ENCODE results near the gene CCDC93. TPM values are rescaled to one million over a fixed set of nuclear protein-coding genes. Genes with fewer than 3 reads are reported as not detected.

CCDC93 gene
- total RNA-seq, 1 donor, result 40.5 TPM

GRCh38 chr2:117936871-117937428, 76.9 kb downstream of the CCDC93 start:
- H4K20me1 ChIP-seq (ENCODE audit: insufficient read depth, low read length), result no peaks in the 10 kb centered on the region
- no peak overlapping the region for H3K4me3 ChIP-seq (ENCODE audit: insufficient read depth, low read length)
- H3K9me3 ChIP-seq (ENCODE audit: low read depth, low read length), result no peaks in the 10 kb centered on the region
- H3K79me2 ChIP-seq (ENCODE audit: insufficient read depth, low read length), result no peaks in the 10 kb centered on the region
- no peak for DNase-seq (ENCODE audit: insufficient read length, low spot score, missing footprints)
- peaks cover 94% of the 10 kb centered on the region for H3K36me3 ChIP-seq (ENCODE audit: insufficient read depth, low read length)
- H3K27me3 ChIP-seq (ENCODE audit: insufficient read depth, low read length), result no peaks in the 10 kb centered on the region
- no peak overlapping the region for H2AFZ ChIP-seq (ENCODE audit: low read length)
- H3K4me1 ChIP-seq (ENCODE audit: insufficient read depth, low read length), result no peaks in the 10 kb centered on the region
- no peak overlapping the region for H3K27ac ChIP-seq (ENCODE audit: low read depth, low read length)
- H3K4me2 ChIP-seq (ENCODE audit: insufficient read depth, low read length), result no peak overlapping the region
- no peak for TF ChIP-seq CTCF (IDR thresholded peaks at IDR 0.05; ENCODE audit: extremely low read depth, low read depth, low read length)

- Histone ChIP-seq H3K4me2 (ENCODE audit: insufficient read depth, low read length) (no peak overlapping the region), H3K36me3 (ENCODE audit: insufficient read depth, low read length) (peaks cover 98% of the 10 kb centered on the region), H3K27ac (ENCODE audit: low read depth, low read length) (no peak overlapping the region), H2AFZ (ENCODE audit: low read length) (no peak overlapping the region), H3K79me2 (ENCODE audit: insufficient read depth, low read length) (no peaks in the 10 kb centered on the region), H4K20me1 (ENCODE audit: insufficient read depth, low read length) (no peaks in the 10 kb centered on the region), H3K4me1 (ENCODE audit: insufficient read depth, low read length) (no peaks in the 10 kb centered on the region), H3K4me3 (ENCODE audit: insufficient read depth, low read length) (no peak overlapping the region), H3K27me3 (ENCODE audit: insufficient read depth, low read length) (no peaks in the 10 kb centered on the region), H3K9me3 (ENCODE audit: low read depth, low read length) (no peaks in the 10 kb centered on the region)
- TF ChIP-seq CTCF (IDR thresholded peaks at IDR 0.05; ENCODE audit: extremely low read depth, low read depth, low read length), result no peak
- DNase-seq (ENCODE audit: insufficient read length, low spot score, missing footprints), result no peak
Observed at GRCh38 chr2:117935954-117936353, 77.9 kb downstream of the CCDC93 start.

- Histone ChIP-seq H3K36me3 (ENCODE audit: insufficient read depth, low read length) (peaks cover 98% of the 10 kb centered on the region), H4K20me1 (ENCODE audit: insufficient read depth, low read length) (no peaks in the 10 kb centered on the region), H2AFZ (ENCODE audit: low read length) (no peak overlapping the region), H3K4me1 (ENCODE audit: insufficient read depth, low read length) (no peaks in the 10 kb centered on the region), H3K79me2 (ENCODE audit: insufficient read depth, low read length) (no peaks in the 10 kb centered on the region), H3K27ac (ENCODE audit: low read depth, low read length) (no peak overlapping the region), H3K4me3 (ENCODE audit: insufficient read depth, low read length) (no peak overlapping the region), H3K9me3 (ENCODE audit: low read depth, low read length) (no peaks in the 10 kb centered on the region), H3K27me3 (ENCODE audit: insufficient read depth, low read length) (no peaks in the 10 kb centered on the region), H3K4me2 (ENCODE audit: insufficient read depth, low read length) (no peak overlapping the region)
- DNase-seq (ENCODE audit: insufficient read length, low spot score, missing footprints), result no peak
- TF ChIP-seq CTCF (IDR thresholded peaks at IDR 0.05; ENCODE audit: extremely low read depth, low read depth, low read length), result no peak
Observed at GRCh38 chr2:117935456-117935855, 78.4 kb downstream of the CCDC93 start.

GRCh38 chr2:117933884-117934354, 80.0 kb downstream of the CCDC93 start:
- TF ChIP-seq CTCF (IDR thresholded peaks at IDR 0.05; ENCODE audit: extremely low read depth, low read depth, low read length), result no peak
- Histone ChIP-seq H3K4me3 (ENCODE audit: insufficient read depth, low read length) (no peak overlapping the region), H4K20me1 (ENCODE audit: insufficient read depth, low read length) (no peaks in the 10 kb centered on the region), H3K9me3 (ENCODE audit: low read depth, low read length) (no peaks in the 10 kb centered on the region), H3K27ac (ENCODE audit: low read depth, low read length) (no peak overlapping the region), H3K36me3 (ENCODE audit: insufficient read depth, low read length) (peaks cover 95% of the 10 kb centered on the region), H3K4me2 (ENCODE audit: insufficient read depth, low read length) (no peak overlapping the region), H3K4me1 (ENCODE audit: insufficient read depth, low read length) (no peaks in the 10 kb centered on the region), H3K79me2 (ENCODE audit: insufficient read depth, low read length) (no peaks in the 10 kb centered on the region), H2AFZ (ENCODE audit: low read length) (no peak overlapping the region), H3K27me3 (ENCODE audit: insufficient read depth, low read length) (no peaks in the 10 kb centered on the region)
- DNase-seq (ENCODE audit: insufficient read length, low spot score, missing footprints), result no peak

All from osteoblast (primary cell).